ENCODE results near the gene MRPL46.
A peak's percentile ranks its signal among the peaks of the same experiment; 100 is the strongest.

The MRPL46 gene

DNA sequence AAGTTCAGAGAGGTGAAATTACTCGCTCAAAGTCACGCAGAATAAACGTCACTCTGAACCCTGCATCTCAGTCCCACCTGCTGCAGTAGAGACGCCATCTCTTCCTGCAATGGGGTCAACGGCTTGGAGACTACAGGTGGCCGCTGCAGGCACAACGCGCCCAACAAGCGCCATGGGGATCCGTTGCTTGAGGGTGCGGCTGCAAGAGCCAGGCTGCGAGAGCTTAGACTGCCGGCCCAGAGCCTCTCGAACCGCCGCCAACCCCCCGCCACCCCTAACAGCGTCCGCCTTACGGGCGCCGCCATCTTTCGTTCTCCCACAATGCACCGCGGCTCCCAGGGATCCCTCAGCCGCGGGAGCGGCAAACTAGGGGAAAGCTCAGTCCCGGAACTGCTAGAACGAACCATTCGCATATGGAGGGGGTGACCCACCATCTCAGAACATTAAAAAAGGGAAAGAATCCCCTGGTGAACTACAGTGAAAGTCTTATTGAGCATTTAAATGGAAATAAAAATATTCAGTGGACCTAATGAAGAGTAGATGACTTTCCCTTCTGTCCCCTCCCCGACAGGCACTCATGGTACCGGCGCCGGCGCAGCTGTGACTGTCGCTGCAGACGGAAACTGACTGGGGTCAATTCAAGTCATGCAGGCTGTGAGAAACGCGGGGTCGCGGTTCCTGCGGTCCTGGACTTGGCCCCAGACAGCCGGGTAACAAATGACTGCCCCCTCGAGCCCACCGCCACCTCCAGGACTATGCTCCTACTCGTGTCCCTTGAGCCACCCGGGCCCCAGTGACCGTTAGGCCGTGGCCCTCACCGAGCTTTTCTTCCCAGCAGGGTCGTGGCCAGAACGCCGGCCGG, at the start of gene MRPL46, which contains the start of gene MRPS11:
MRPL46 (minus strand) TSS at position 316 of the 862 bp plus-strand sequence; CDS start at position 305, 11 bp downstream.
MRPS11 (plus strand) TSS at position 636 of the 862 bp plus-strand sequence; CDS start at position 646, 10 bp downstream.
- DNase-seq (ENCODE audit: low spot score), result peak; percentile 94

GRCh38 chr15:88513195-88513594, 46.0 kb upstream of the MRPL46 start:
- DNase-seq (ENCODE audit: low spot score), result no peak

GRCh38 chr15:88512601-88513000, 45.4 kb upstream of the MRPL46 start:
- no peak for DNase-seq (ENCODE audit: low spot score)

DNA sequence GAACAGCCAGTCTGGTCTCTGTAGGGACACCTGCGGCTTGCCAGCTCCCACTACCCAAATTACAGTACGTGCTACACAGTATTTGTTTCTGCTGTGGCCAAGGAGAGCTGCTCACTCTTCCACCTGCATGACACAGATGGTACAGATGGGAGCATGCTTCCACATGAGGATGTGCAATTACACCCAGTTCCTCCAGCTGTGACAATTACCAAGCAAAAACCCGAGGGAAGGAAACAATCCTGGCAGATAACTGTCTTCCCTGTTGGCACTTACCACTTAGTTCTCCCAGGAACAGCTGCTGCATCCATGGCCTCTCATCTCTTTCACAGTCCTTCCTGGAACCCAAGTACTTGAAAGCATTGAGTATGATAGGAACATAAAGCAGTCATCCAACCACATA, 44.9 kb upstream of the MRPL46 start:
- DNase-seq (ENCODE audit: low spot score), result no peak

GRCh38 chr15:88511161-88511560, 44.0 kb upstream of the MRPL46 start:
- DNase-seq (ENCODE audit: low spot score), result no peak

DNA sequence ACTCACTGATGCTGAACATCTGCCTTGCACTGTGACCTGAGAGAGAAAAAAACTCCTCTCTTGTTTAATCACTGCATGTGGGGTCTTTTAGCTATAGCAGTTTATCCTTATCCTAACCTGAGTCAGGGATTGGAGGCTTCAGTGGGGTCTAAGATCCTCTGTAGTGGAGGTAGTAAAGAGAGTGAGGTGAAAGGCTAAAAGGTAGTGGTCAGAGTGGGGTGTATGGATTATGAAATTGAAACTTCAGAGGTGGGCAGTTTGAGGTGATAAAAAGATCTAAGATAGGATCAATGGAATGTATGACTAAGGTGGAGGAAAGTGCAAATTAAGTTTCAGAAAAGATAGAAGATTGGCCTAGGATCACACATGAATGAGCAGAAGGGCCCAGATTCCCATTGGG, 42.8 kb upstream of the MRPL46 start:
- no peak for DNase-seq (ENCODE audit: low spot score)

DNA sequence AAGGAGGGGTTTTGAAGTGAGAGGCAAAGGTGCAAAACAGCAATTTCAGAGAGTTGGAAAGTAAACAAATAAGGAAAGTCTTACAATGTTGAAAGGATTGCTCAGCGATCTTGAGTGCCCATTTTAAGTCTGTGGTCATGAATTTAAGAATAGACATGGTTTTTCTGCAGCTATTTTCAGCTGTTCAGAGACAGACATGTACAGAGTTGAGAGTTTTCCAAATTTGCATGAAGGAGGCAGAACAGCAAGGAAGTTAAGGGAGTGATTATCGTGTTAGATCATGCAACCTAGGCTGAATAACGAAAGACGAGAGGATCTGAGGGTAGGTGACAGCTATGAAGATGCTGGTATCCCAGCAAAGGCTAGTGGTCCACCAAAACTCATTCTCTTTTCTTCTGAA, 42.1 kb upstream of the MRPL46 start:
- no peak for DNase-seq (ENCODE audit: low spot score)

- DNase-seq (ENCODE audit: low spot score), result no peak
Observed at GRCh38 chr15:88506628-88507027, 39.4 kb upstream of the MRPL46 start.

DNA sequence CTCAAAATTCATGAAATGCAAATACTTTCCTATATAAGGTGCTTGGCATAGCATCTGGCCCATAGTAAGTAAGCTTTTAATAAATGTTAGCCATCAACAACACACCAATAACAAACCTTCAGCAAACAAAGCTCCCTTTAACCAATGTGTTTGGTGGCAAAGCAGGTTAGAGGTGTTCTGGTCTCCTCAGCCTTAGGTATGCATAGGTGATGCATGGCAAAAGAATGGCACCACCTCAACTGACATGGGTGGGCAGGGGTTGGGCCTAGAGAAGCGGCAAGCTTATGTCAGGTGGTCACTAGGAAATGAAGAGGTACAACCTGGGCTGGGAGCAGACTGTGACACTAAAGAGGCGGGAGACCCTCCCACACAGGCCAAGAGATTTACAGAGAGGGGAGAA, 38.5 kb upstream of the MRPL46 start:
- no peak for DNase-seq (ENCODE audit: low spot score)

DNA sequence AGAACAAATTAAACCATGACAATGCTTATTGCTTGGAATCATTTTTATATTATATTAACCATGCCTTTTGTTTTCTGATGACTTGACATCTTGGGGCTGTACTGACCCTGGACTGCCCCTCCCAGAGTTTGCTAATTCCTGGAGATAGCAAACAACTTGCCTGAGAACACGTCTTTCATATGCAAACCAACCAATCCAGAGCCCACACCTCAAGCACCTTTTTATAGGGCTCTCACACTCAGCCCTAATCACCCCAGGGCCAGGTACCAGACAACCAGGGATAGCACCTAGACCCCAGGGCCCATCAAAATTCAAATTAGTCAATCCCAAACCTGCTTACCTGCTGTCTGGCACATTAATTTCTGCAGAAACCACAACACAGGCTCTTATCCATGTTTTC, 37.3 kb upstream of the MRPL46 start:
- no peak for DNase-seq (ENCODE audit: low spot score)

GRCh38 chr15:88498996-88499395, 31.8 kb upstream of the MRPL46 start:
- no peak for DNase-seq (ENCODE audit: low spot score)

DNA sequence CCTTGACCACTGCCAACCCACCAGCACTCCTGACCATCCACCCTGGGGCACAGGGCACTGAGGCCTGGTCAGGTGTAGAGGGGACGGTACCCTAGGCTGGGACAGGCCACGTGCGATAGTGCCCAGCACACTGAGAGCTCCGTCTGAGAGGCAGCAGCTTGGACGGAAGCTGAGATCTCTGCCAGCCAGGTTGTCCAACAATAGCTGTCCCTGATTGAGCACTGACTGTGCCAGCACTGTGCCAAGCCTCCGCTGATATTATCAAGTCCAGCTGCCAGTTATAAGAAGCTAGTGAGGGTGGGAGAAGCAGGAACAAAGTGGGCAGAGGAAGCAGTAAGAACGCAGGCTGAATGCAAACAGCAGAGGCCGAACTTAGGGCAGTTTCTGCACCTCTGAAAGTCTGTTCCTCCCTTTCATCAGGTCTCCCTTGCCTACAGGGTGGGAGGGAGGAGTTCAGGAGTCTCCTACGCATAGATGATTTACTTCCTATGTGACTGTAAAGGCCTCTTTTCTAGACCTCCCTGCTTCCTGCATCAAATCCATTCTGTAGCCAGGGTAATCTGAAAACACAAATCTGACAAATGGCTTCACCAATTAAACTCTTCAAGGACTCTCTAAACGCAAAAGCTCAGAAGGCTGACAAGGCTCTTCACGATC, 30.0 kb upstream of the MRPL46 start:
- no peak for DNase-seq (ENCODE audit: low spot score)

- DNase-seq (ENCODE audit: low spot score), result no peak
Observed at GRCh38 chr15:88493844-88494243, 26.7 kb upstream of the MRPL46 start.

GRCh38 chr15:88491158-88491557, 24.0 kb upstream of the MRPL46 start:
- DNase-seq (ENCODE audit: low spot score), result no peak

DNA sequence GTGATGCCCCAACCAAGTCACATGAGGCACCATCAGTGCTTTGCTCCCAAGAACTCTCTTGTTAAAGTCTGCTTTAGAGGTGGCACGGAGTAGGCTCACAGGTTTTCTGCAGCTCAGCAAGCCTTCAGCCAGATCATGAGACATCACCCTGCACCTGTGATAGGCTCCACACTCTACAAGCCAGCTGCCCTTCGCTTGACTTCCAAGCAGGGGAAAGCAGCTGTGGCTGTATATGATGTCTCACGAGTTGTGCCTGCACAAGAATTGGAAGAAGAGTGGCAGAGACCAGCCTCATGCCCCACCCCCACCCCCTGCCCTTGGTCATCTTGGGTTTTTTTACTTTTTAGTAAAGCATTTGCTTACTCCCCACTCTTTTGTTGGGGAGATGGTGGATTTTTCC, 22.8 kb upstream of the MRPL46 start:
- DNase-seq (ENCODE audit: low spot score), result no peak

- no peak for DNase-seq (ENCODE audit: low spot score)
Observed at GRCh38 chr15:88489321-88489720, 22.1 kb upstream of the MRPL46 start.

DNA sequence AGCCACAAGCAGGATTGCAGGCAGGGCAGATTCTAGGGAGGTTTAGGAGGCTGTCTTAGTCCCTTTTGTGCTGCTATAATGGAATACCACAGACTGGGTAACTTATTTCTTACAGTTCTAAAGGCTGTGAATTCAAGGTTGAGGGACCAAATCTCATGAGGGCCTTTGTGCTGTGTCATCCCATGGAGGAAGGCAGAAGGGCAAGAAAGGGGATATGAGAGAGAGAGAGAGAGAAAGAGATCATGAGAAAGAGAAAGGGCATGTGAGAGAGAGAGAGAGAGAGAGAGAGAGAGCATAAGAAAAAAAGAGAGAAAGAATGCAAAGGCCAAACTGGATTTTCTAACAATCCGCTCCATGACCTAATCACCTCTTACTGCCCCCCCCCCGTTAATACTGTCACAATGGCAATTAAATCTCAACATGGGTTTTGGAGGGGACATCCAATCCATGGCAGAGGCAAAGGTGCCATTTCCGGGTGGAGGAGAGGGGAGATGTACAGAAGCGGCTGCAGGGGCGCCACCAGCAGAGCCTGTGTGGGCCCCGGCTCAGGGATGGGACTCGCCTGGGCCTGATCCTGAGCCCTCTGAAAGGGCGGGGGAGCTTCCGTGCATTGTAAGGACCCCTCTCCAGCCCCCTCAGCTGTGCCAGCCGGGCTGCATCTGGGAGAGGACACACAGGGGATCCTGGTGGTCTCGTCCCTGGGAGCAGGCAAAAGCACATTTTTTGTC, 20.8 kb upstream of the MRPL46 start:
- no peak for DNase-seq (ENCODE audit: low spot score)

GRCh38 chr15:88487178-88487795, 20.1 kb upstream of the MRPL46 start:
- no peak for DNase-seq (ENCODE audit: low spot score)

GRCh38 chr15:88484682-88485331, 17.6 kb upstream of the MRPL46 start:
- DNase-seq (ENCODE audit: low spot score), result no peak

DNA sequence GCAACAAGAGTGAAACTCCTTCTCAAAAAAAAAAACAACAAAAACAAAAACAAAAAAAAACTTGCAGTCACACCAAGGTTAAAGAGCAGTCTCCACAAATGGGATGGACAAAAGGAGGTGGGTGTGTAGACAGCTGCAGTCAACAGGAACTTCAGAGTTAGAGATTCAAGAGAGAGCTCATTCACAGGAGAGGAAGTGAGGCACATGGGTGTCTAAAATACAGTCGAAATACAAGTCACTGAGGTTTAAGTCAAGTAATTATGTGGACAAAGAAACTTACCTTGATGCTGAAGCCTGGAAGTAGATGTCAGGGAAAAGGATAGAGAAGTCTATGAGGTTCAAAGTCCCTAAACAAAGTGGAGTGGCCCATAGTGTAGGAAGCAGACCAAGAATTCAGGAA, 15.1 kb upstream of the MRPL46 start:
- DNase-seq (ENCODE audit: low spot score), result no peak

GRCh38 chr15:88480981-88481380, 13.8 kb upstream of the MRPL46 start:
- no peak for DNase-seq (ENCODE audit: low spot score)

- no peak for DNase-seq (ENCODE audit: low spot score)
Observed at GRCh38 chr15:88479169-88479568, 12.0 kb upstream of the MRPL46 start.

Measured in NAMALWA (cell line).